Kidney (tissue), 14 donors: Measurements from ENCODE around the gene NCAN. TPM values are rescaled to one million over a fixed set of nuclear protein-coding genes. Genes with fewer than 3 reads are reported as not detected.

Experiments used
- DNase-seq, 5 donors: peaks; one replicate each; pipeline ENCODE4 v3.0.0-alpha.2; 2013 to 2020
- FAIRE-seq: peaks from 2 replicates; lab custom pipeline; 2012; peaks lifted over from hg19 to GRCh38; lab: Jason Lieb, UNC
- H3K27ac ChIP-seq, 2 donors: one replicate each; pipeline ENCODE4 v1.7.0; 2013; ENCODE audit warnings: low read depth in 2 of 2, low read length in 2 of 2, inconsistent platforms in 1 of 2
- H3K27me3 ChIP-seq: one replicate; pipeline ENCODE4 v1.7.1; 2013; ENCODE audit warnings: low read length, inconsistent platforms; ENCODE audit not compliant: control insufficient read depth, insufficient read depth
- H3K36me3 ChIP-seq, 3 donors: one replicate each; pipeline versions ENCODE4 v1.7.0 to v1.7.1; 2013; ENCODE audit warnings: low read length in 3 of 3, control low read depth in 1 of 3, inconsistent platforms in 1 of 3; ENCODE audit not compliant: insufficient read depth in 3 of 3, control insufficient read depth in 2 of 3
- H3K4me1 ChIP-seq, 3 donors: one replicate each; pipeline versions ENCODE4 v1.7.0 to v1.7.1; 2013; ENCODE audit warnings: low read length in 3 of 3, inconsistent platforms in 1 of 3, low read depth in 1 of 3; ENCODE audit not compliant: control insufficient read depth in 2 of 3, insufficient read depth in 2 of 3
- H3K4me3 ChIP-seq, 3 donors: one replicate each; pipeline versions ENCODE4 v1.7.0 to v1.8.1; 2013; ENCODE audit warnings: low read length in 3 of 3, control low read depth in 1 of 3, inconsistent platforms in 1 of 3
- H3K9ac ChIP-seq, 3 donors: one replicate each; pipeline versions ENCODE4 v1.7.0 to v1.7.1; 2013; ENCODE audit warnings: low read length in 3 of 3, control low read depth in 1 of 3, inconsistent platforms in 1 of 3
- H3K9me3 ChIP-seq, 3 donors: one replicate each; pipeline versions ENCODE4 v1.7.0 to v1.7.1; 2013; ENCODE audit warnings: low read length in 3 of 3, control low read depth in 1 of 3, inconsistent platforms in 1 of 3; ENCODE audit not compliant: control insufficient read depth in 2 of 3, insufficient read depth in 1 of 3
- CTCF ChIP-seq: IDR thresholded peaks from 3 replicates; pipeline ENCODE4 v1.5.1; 2012; ENCODE audit warnings: mild to moderate bottlenecking, moderate library complexity, borderline replicate concordance; ENCODE audit not compliant: insufficient read depth; ENCODE audit errors: extremely low read depth
- intact Hi-C: fragments of 100-400 bp; cut with DNase I; formaldehyde crosslinking; loops from one replicate; pipeline ENCODE4 v1.11.1; 2022
- polyA plus RNA-seq: library from polyadenylated mRNA; stranded (reverse); fragments of 350-450 nt; fragmentation: Illumina TruSeq; extraction: RNeasy Lipid Tissue Mini Kit (QIAGEN cat#74804); gene quantifications from one replicate; pipeline ENCODE4 v1.2.3, GENCODE V29; 2014; ENCODE audit warnings: low read depth, low replicate concordance; ENCODE audit not compliant: insufficient read depth
- total RNA-seq: library from RNA; stranded (reverse); fragmentation: NEBNext Ultra II Directional; extraction: Animal tissue kit (Norgen Biotek cat#: 25700); gene quantifications from one replicate; pipeline ENCODE4 v1.2.1, GENCODE V29; 2021
- donor health status: control.
- donor health status: control.
- donor health status: control.
- donor health status: control.
- donor health status: control.
- donor health status: DM: yes; HTN: yes; CAD: no.
- donor health status: Normal renal cell carcinoma (clear cell type).

The NCAN gene
- total and polyA plus RNA-seq, 2 donors from 2014 or later: 0.13 TPM; not detected in 1

- Histone ChIP-seq H3K36me3 (no peaks in the 10 kb centered on the region), H3K27ac (no peak overlapping the region), H3K9ac (no peak overlapping the region), H3K27me3 (peaks cover 9% of the 10 kb centered on the region), H3K9me3 (peaks cover 0 to 3% (median 0%) of the 10 kb centered on the region in 3 donors), H3K4me1 (no peaks in the 10 kb centered on the region), H3K4me3 (no peak overlapping the region)
- TF ChIP-seq CTCF: no peak
- intact Hi-C loops: no loop called here
- peak in 4 of 5 donors; percentile 30 to 63 (median 54) for DNase-seq
- FAIRE-seq: no peak
Measured at GRCh38 chr19:19261350-19262189, 49.8 kb downstream of the NCAN start.

GRCh38 chr19:19262190-19263057 is 50.7 kb downstream of the NCAN start:
- intact Hi-C loops: no loop called here
- peaks cover 0 to 3% (median 0%) of the 10 kb centered on the region in 3 donors for H3K9me3 ChIP-seq
- no peak overlapping the region for H3K9ac ChIP-seq
- TF ChIP-seq CTCF: no peak
- H3K27me3 ChIP-seq: peaks cover 9% of the 10 kb centered on the region
- no peaks in the 10 kb centered on the region for H3K4me1 ChIP-seq
- no peak overlapping the region for H3K4me3 ChIP-seq
- FAIRE-seq (no peak), DNase-seq (no peak)
- H3K27ac ChIP-seq: no peak overlapping the region
- H3K36me3 ChIP-seq: no peaks in the 10 kb centered on the region

DNA sequence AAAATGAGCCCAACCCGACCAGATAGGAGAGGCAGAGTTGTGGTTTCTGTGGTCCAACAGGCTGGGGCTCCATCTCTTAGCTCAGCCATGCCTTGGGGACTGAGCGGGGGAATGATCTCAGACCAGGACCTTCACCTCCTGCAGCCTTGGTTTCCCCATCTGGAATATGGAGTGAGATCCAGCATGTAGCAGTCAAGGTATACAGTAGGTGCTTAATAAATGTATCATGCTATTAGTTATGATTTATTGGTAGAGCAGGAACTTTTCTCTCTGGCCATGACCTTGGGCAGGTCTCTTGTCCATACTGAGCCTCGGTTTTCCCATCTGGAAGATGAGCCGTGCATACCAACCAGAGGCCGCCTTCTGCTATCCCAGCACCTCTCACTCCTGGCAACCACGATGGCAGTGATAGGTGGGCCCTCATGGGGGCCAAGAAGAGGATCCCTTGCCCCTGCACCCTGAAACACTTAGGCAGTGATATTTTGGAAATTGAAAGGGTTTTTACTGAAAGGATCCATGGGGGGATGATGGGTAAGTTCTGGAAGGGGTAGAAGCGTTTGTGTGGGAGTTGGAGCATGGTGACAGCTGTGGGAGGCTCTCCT is 52.2 kb downstream of the NCAN start:
- TF ChIP-seq CTCF: no peak
- Histone ChIP-seq H3K4me1 (no peaks in the 10 kb centered on the region), H3K36me3 (no peaks in the 10 kb centered on the region), H3K27me3 (peaks cover 9% of the 10 kb centered on the region), H3K9me3 (peaks cover 0 to 3% (median 0%) of the 10 kb centered on the region in 3 donors), H3K27ac (no peak overlapping the region), H3K4me3 (no peak overlapping the region), H3K9ac (no peak overlapping the region)
- intact Hi-C loops: no loop called here
- FAIRE-seq (no peak), DNase-seq (no peak)
